Esophagus squamous epithelium (tissue), 5 donors: ENCODE measurements around the gene INAFM1. TPM values are rescaled to one million over a fixed set of nuclear protein-coding genes. Genes with fewer than 3 reads are reported as not detected.

ENCODE experiments used
- DNase-seq: peaks from one replicate; lab custom pipeline; 2025; lab: John Stamatoyannopoulos, UW
- H3K27ac ChIP-seq, 4 donors: fragments of 200-600 bp; sonication (generic); one replicate each; pipeline ENCODE4 v1.5.1; 2016 to 2019; ENCODE audit warnings: mild to moderate bottlenecking in 1 of 4
- H3K27me3 ChIP-seq, 4 donors: fragments of 200-600 bp; sonication (generic); 1 replicate in 3 of 4; 2 replicates in 1 of 4; pipeline versions ENCODE4 v1.5.1 to v1.6.0; 2017 to 2021; ENCODE audit warnings: antibody characterized with exemption in 1 of 4
- H3K36me3 ChIP-seq, 3 donors: fragments of 200-600 bp; sonication (generic); one replicate each; pipeline ENCODE4 v1.5.1; 2016 to 2019
- H3K4me1 ChIP-seq, 3 donors: fragments of 200-600 bp; sonication (generic); one replicate each; pipeline ENCODE4 v1.5.1; 2017 to 2019
- H3K4me3 ChIP-seq, 4 donors: fragments of 200-600 bp; sonication (generic); 1 replicate in 3 of 4; 2 replicates in 1 of 4; pipeline ENCODE4 v1.5.1; 2016 to 2019; ENCODE audit warnings: mild to moderate bottlenecking in 2 of 4, moderate library complexity in 1 of 4
- H3K9me3 ChIP-seq, 3 donors: fragments of 200-600 bp; sonication (generic); one replicate each; pipeline ENCODE4 v1.5.1; 2016 to 2019
- POLR2A ChIP-seq, 4 donors: fragments of 450-650 bp; IDR thresholded peaks; one replicate each; pipeline ENCODE4 v1.6.1; 2017; ENCODE audit warnings: antibody characterized with exemption in 4 of 4, mild to moderate bottlenecking in 4 of 4, moderate library complexity in 3 of 4
- WGBS, 2 donors: methylation state at CpG; one replicate each; pipeline ENCODE4 v1.1.5; 2018; 5-methylcytosine and 5-hydroxymethylcytosine counted together
- intact Hi-C: fragments of 100-400 bp; cut with DNase I; formaldehyde crosslinking; loops from one replicate; pipeline ENCODE4 v1.15.0; 2022
- total RNA-seq, 4 donors: library from RNA; depleted of rRNA; stranded (reverse); fragments of >200 nt; gene quantifications; one replicate each; pipeline ENCODE4 v1.1.0, GENCODE V29; 2016
- TF ChIP-seq, protein P1 (sequence below), 6 experiments: fragments of 450-650 bp in 4 of 6; fragments of 200-600 bp in 2 of 6; sonication (generic) in 2 of 6; IDR thresholded peaks; one replicate each; pipeline ENCODE4 v1.5.1; 2016 to 2019; ENCODE audit warnings: antibody characterized with exemption in 6 of 6, mild to moderate bottlenecking in 4 of 6, moderate library complexity in 4 of 6
- donor health status: DM: yes; HTN: yes; CAD: no.

The INAFM1 gene
- total RNA-seq, 4 donors from 2014 or later, result 1.4 to 8.2 (median 3.5) TPM

DNA sequence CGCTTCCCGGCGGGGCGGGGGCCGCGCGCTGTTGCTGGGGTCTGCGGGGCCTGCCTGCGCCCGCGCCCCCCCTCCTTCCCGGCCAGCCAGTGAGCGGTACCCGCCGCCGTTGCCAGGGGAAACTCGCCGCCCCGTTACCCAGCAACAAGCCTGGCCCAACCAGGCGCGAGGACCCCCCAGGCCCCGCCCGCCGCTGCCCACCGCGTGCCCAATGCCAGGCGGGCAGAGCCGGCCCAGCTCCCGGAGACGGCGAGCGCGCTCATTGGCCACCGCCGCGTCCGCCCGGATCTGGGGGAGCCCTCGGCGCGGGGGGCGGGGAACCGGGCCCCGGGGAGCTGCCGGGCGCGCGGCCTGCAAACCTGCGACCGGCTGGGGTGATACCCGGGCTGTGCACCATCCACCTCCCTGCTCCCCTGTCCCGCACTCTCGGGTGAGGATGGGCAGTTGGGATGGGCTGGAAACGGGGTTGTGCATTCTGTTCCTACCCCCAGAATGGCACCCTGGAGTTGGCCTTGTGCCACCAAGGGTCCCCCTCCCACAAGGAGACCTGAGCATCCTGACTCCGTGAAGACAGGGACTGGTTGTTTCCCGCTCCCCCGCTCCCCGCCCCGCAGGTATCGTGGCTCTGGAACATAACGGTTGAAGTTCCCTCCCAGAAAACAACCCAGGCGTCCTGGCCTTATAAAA, 34.9 kb upstream of the INAFM1 start:
- Histone ChIP-seq H3K4me3 (peak overlapping the region; percentile 7 to 62 (median 30)), H3K27me3 (peaks cover 0 to 31% (median 0%) of the 10 kb centered on the region in 4 donors), H3K4me1 (peaks cover 33 to 52% (median 35%) of the 10 kb centered on the region in 3 donors), H3K36me3 (no peaks in the 10 kb centered on the region), H3K9me3 (no peaks in the 10 kb centered on the region), H3K27ac (peak overlapping the region in 2 of 4 donors; percentile 17 to 19)
- TF ChIP-seq, protein P1, sequence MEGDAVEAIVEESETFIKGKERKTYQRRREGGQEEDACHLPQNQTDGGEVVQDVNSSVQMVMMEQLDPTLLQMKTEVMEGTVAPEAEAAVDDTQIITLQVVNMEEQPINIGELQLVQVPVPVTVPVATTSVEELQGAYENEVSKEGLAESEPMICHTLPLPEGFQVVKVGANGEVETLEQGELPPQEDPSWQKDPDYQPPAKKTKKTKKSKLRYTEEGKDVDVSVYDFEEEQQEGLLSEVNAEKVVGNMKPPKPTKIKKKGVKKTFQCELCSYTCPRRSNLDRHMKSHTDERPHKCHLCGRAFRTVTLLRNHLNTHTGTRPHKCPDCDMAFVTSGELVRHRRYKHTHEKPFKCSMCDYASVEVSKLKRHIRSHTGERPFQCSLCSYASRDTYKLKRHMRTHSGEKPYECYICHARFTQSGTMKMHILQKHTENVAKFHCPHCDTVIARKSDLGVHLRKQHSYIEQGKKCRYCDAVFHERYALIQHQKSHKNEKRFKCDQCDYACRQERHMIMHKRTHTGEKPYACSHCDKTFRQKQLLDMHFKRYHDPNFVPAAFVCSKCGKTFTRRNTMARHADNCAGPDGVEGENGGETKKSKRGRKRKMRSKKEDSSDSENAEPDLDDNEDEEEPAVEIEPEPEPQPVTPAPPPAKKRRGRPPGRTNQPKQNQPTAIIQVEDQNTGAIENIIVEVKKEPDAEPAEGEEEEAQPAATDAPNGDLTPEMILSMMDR (IDR thresholded peaks at IDR 0.05), result no peak
- no peak for TF ChIP-seq POLR2A (IDR thresholded peaks at IDR 0.05)
- WGBS, 2 donors, result 0 to 22% methylated on average over 2 to 9 of the region's 62 CpGs
- intact Hi-C loops, result loop anchor here (5.0 kb wide), 1 partner anchor 87 kb away; no protein-coding TSS in a partner anchor
- DNase-seq, result no peak

DNA sequence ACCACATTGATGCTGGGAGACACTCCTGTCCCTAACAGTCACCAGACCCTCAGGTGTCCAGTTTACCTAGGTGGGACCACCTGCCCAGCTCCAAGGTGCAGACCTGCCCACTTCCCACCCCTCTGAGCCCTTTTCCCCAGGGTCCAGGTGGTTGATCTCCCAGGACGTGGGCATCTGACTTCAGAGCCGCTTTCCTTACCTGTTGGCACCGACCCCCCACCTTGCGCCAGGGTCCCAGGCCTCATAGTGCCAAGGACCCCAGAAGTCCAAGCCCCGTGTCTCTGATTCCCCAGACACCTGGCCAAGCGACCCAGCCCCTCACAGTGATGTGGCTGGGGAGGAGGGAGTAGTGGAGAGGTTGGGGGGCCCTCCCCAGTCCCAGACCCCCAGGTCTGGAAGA, 34.1 kb upstream of the INAFM1 start:
- Histone ChIP-seq H3K27me3 (peaks cover 0 to 35% (median 0%) of the 10 kb centered on the region in 4 donors), H3K4me3 (no peak overlapping the region), H3K4me1 (peaks cover 33 to 53% (median 35%) of the 10 kb centered on the region in 3 donors), H3K27ac (no peak overlapping the region), H3K9me3 (no peaks in the 10 kb centered on the region), H3K36me3 (no peaks in the 10 kb centered on the region)
- intact Hi-C loops, result loop anchor here (5.0 kb wide), 1 partner anchor 88 kb away; no protein-coding TSS in a partner anchor
- TF ChIP-seq, protein P1 (IDR thresholded peaks at IDR 0.05), result no peak
- no peak for TF ChIP-seq POLR2A (IDR thresholded peaks at IDR 0.05)
- no peak for DNase-seq
- WGBS, 2 donors, result 60% methylated on average over 1 of the region's 6 CpGs; no CpG with 5 or more reads in 1 of the 2 donors

DNA sequence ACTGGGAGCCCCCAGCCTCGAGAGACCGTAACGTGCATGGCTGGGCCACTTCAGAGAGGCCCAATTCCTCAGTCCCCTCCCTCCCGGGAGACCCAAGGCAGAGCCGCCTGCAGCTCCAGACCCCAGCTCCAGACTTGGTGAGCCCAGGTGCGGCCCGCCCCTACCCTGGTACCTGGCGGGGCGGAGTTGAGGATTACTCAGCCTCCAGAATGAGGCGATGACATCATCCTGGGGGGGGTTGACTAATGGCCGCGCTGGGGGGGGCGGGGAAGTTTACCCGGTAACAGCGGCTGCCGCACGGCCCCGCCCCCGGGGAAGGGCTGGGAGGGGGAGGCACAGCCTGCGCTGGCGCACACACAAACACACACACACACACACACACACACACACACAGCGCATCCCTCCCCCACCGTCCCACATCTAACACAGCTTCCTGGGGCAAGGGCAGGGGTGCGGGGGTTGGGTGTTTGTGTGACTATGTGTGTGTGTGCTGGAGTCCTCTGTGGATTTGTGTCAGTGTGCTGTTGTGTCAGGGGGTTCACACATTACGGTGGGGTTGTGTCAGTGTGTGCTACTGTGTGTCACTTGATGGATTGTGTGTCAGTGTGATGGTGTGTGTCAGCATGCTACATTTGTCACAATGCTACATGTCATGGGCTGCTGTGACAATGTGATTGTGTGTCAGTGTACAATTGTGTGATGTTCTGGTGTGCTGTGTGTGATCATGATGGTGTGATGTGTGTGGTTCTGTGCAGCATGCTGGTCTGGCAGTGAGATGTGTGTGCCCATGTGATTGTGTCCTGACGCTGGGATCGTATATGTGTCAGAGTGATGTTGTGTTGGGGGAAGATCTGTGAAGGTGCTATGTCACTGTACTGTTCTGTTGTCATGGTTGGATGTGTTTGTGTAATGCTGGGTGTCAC, 33.4 kb upstream of the INAFM1 start:
- Histone ChIP-seq H3K27ac (no peak overlapping the region), H3K36me3 (no peaks in the 10 kb centered on the region), H3K27me3 (peaks cover 0 to 41% (median 0%) of the 10 kb centered on the region in 4 donors), H3K4me3 (peak overlapping the region in 1 of 4 donors; percentile 10), H3K9me3 (no peaks in the 10 kb centered on the region), H3K4me1 (peaks cover 33 to 53% (median 35%) of the 10 kb centered on the region in 3 donors)
- WGBS, 2 donors, result 19 to 34% methylated on average over 4 to 5 of the region's 27 CpGs
- intact Hi-C loops, result loop anchor here (5.0 kb wide), 1 partner anchor 89 kb away; no protein-coding TSS in a partner anchor
- no peak for TF ChIP-seq POLR2A (IDR thresholded peaks at IDR 0.05)
- TF ChIP-seq, protein P1 (IDR thresholded peaks at IDR 0.05), result no peak
- DNase-seq, result no peak

DNA sequence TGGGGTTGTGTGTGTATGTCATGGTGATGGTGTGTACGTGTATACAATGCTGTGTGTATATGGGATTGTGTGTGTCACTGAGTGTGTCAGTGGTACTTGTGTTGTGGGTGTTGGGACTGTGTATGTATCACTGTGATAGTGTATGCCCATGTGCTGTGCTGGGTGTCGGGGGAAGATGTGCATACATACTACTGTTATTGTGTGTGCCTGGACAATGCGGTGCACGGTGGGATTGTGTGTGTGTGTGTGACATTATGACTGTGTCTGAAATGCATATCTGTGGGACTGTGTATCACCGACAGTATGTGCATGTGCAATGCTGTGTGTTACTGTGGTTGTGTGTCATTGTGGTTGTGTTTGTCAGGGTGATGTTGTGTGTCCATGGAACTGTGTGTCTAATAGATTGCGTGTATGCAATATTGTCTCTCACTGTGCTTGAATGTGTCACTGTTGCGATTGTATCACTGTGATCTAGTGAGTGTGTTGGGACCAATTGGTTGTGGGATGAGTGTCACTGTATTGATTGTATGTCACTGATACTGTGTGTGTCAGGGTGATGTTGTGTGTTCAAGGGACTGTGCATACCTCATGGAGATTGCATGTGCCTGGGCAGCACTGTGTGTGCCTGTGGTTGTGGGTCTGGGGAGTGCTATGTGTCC, 32.6 kb upstream of the INAFM1 start:
- intact Hi-C loops, result loop anchor here (5.0 kb wide), 1 partner anchor 90 kb away; no protein-coding TSS in a partner anchor
- H3K4me3 ChIP-seq, result no peak overlapping the region
- peaks cover 33 to 53% (median 35%) of the 10 kb centered on the region in 3 donors for H3K4me1 ChIP-seq
- H3K27ac ChIP-seq, result peak overlapping the region in 1 of 4 donors; percentile 63
- H3K27me3 ChIP-seq, result peaks cover 0 to 41% (median 0%) of the 10 kb centered on the region in 4 donors
- DNase-seq, result no peak
- no peak for TF ChIP-seq POLR2A (IDR thresholded peaks at IDR 0.05)
- TF ChIP-seq, protein P1 (IDR thresholded peaks at IDR 0.05), result no peak
- 74 to 77% methylated on average over 7 of the region's 7 CpGs for WGBS, 2 donors
- H3K36me3 ChIP-seq, result no peaks in the 10 kb centered on the region
- H3K9me3 ChIP-seq, result no peaks in the 10 kb centered on the region
